Left lung (tissue), 10 donors: ENCODE data around the gene CCL3. TPM values are rescaled to one million over a fixed set of nuclear protein-coding genes. Genes with fewer than 3 reads are reported as not detected.

ENCODE experiments used
- ATAC-seq: fragments of 200-7000 bp; cut with Tn5 transposase; one replicate; pipeline ENCODE4 v1.9.1; 2020; ENCODE audit warnings: moderate library complexity
- DNase-seq, 4 donors: peaks; one replicate each; pipeline ENCODE4 v3.0.0-alpha.2; 2013 to 2020
- H3K27ac ChIP-seq, 2 donors: fragments of 200-600 bp; sonication (generic) in 1 of 2; one replicate each; pipeline versions ENCODE4 v1.5.0 to v1.8.0; 2020 to 2021
- H3K27me3 ChIP-seq, 2 donors: fragments of 200-600 bp; sonication (generic) in 1 of 2; one replicate each; pipeline versions ENCODE4 v1.5.0 to v1.8.0; 2020 to 2021
- H3K36me3 ChIP-seq, 2 donors: fragments of 200-600 bp; sonication (generic) in 1 of 2; one replicate each; pipeline versions ENCODE4 v1.5.0 to v1.8.0; 2020 to 2021
- H3K4me1 ChIP-seq, 2 donors: fragments of 200-600 bp; one replicate each; pipeline ENCODE4 v1.8.0; 2021
- H3K4me3 ChIP-seq, 2 donors: fragments of 200-600 bp; sonication (generic) in 1 of 2; one replicate each; pipeline versions ENCODE4 v1.5.0 to v1.8.0; 2020 to 2021; ENCODE audit warnings: mild to moderate bottlenecking in 1 of 2
- H3K9me3 ChIP-seq, 2 donors: fragments of 200-600 bp; sonication (generic) in 1 of 2; one replicate each; pipeline versions ENCODE4 v1.5.0 to v1.8.0; 2020 to 2021
- CTCF ChIP-seq, 2 donors: fragments of 200-600 bp; sonication (generic) in 1 of 2; IDR thresholded peaks; one replicate each; pipeline versions ENCODE4 v1.5.0 to v1.8.0; 2021; ENCODE audit warnings: antibody characterized with exemption in 2 of 2
- intact Hi-C, 2 donors: fragments of 100-400 bp; cut with DNase I; formaldehyde crosslinking; loops; one replicate each; pipeline versions ENCODE4 v1.11.2 to v1.14.2; 2022
- polyA plus RNA-seq, 6 donors: library from polyadenylated mRNA; unstranded; fragments of 120-200 nt; gene quantifications; one replicate each; pipeline ENCODE4 v1.2.1, GENCODE V29; 2013; ENCODE audit not compliant: insufficient read length in 6 of 6
- total RNA-seq, 2 donors: library from RNA; stranded (reverse); fragmentation: NEBNext Ultra II Directional; extraction: Animal tissue kit (Norgen Biotek cat#: 25700); gene quantifications; one replicate each; pipeline ENCODE4 v1.2.1, GENCODE V29; 2021
- donor health status: DM: no; HTN: yes; CAD: no.
- donor health status: DM: no; HTN: no; CAD: no.

The CCL3 gene
- total and polyA plus RNA-seq, 8 donors = 2.0 to 40.9 (median 10.2) TPM

GRCh38 chr17:36057911-36058310 lies 32.0 kb downstream of the CCL3 start:
- H3K27me3 ChIP-seq = no peaks in the 10 kb centered on the region
- H3K9me3 ChIP-seq = no peaks in the 10 kb centered on the region
- DNase-seq (no peak), ATAC-seq (peak; percentile 34)
- intact Hi-C loops = no loop called here
- TF ChIP-seq CTCF (IDR thresholded peaks at IDR 0.05) = no peak
- peaks cover 0 to 27% of the 10 kb centered on the region in 2 donors for H3K4me1 ChIP-seq
- no peak overlapping the region for H3K4me3 ChIP-seq
- peak overlapping the region in 1 of 2 donors; percentile 26 for H3K27ac ChIP-seq
- H3K36me3 ChIP-seq = no peaks in the 10 kb centered on the region

- DNase-seq = no peak
These were observed 33.9 kb downstream of the CCL3 start for GRCh38 chr17:36055921-36056520.

GRCh38 chr17:36055171-36055570 lies 34.8 kb downstream of the CCL3 start:
- TF ChIP-seq CTCF (IDR thresholded peaks at IDR 0.05) = no peak
- no peak for ATAC-seq
- intact Hi-C loops = no loop called here
- Histone ChIP-seq H3K4me1 (peaks cover 0 to 27% of the 10 kb centered on the region in 2 donors), H3K27me3 (no peaks in the 10 kb centered on the region), H3K36me3 (no peaks in the 10 kb centered on the region), H3K27ac (no peak overlapping the region), H3K9me3 (peaks cover 0 to 21% of the 10 kb centered on the region in 2 donors), H3K4me3 (no peak overlapping the region)
- DNase-seq = no peak

More at GRCh38 chr17:36055921-36056520, 33.9 kb downstream of the CCL3 start:
- Histone ChIP-seq H3K4me3 (no peak overlapping the region), H3K36me3 (no peaks in the 10 kb centered on the region), H3K27ac (no peak overlapping the region), H3K27me3 (no peaks in the 10 kb centered on the region), H3K4me1 (peaks cover 0 to 27% of the 10 kb centered on the region in 2 donors), H3K9me3 (peaks cover 0 to 14% of the 10 kb centered on the region in 2 donors)
- ATAC-seq = no peak
- intact Hi-C loops = no loop called here
- TF ChIP-seq CTCF (IDR thresholded peaks at IDR 0.05) = no peak

GRCh38 chr17:36049643-36050042 lies 40.3 kb downstream of the CCL3 start:
- DNase-seq (no peak), ATAC-seq (no peak)
- Histone ChIP-seq H3K4me3 (no peak overlapping the region), H3K27ac (no peak overlapping the region), H3K36me3 (no peaks in the 10 kb centered on the region), H3K9me3 (peaks cover 0 to 41% of the 10 kb centered on the region in 2 donors), H3K27me3 (no peaks in the 10 kb centered on the region), H3K4me1 (no peaks in the 10 kb centered on the region)
- no peak for TF ChIP-seq CTCF (IDR thresholded peaks at IDR 0.05)
- intact Hi-C loops = no loop called here

- intact Hi-C loops = no loop called here
- no peak for ATAC-seq
- Histone ChIP-seq H3K4me1 (no peaks in the 10 kb centered on the region), H3K27me3 (no peaks in the 10 kb centered on the region), H3K4me3 (no peak overlapping the region), H3K9me3 (peaks cover 0 to 41% of the 10 kb centered on the region in 2 donors), H3K36me3 (no peaks in the 10 kb centered on the region), H3K27ac (no peak overlapping the region)
- TF ChIP-seq CTCF (IDR thresholded peaks at IDR 0.05) = no peak
- no peak for DNase-seq
These were observed 41.9 kb downstream of the CCL3 start for GRCh38 chr17:36048066-36048465.

Other genes with a start within 250 kb of the CCL3 start
- under 1 TPM in 1 of 2 donors, not detected in 1; 0.37 TPM for gene HEATR9, start 221.3 kb downstream of the CCL3 start, total RNA-seq
- under 1 TPM in 4 of 6 donors, not detected in 2; 0.17 to 0.28 (median 0.19) TPM for gene HEATR9, start 221.3 kb downstream of the CCL3 start, polyA plus RNA-seq
- gene CCL5, start 209.8 kb downstream of the CCL3 start, total RNA-seq = 10 to 100 TPM in 1 of 2 donors, 1 to 10 TPM in 1; 5.3 to 12.4 TPM
- 1 to 10 TPM; 2.9 to 5.8 (median 3.7) TPM for gene CCL5, start 209.8 kb downstream of the CCL3 start, polyA plus RNA-seq
- gene RDM1, start 159.4 kb downstream of the CCL3 start, total RNA-seq = 1 to 10 TPM in 1 of 2 donors, not detected in 1; 1.8 TPM
- 1 to 10 TPM; 2.3 to 4.2 (median 2.5) TPM for gene RDM1, start 159.4 kb downstream of the CCL3 start, polyA plus RNA-seq
- not detected for gene LYZL6, start 146.4 kb downstream of the CCL3 start, total RNA-seq
- not detected for gene LYZL6, start 146.4 kb downstream of the CCL3 start, polyA plus RNA-seq
- not detected for gene CCL16, start 108.6 kb downstream of the CCL3 start, total RNA-seq
- gene CCL16, start 108.6 kb downstream of the CCL3 start, polyA plus RNA-seq = 1 to 10 TPM in 3 of 6 donors, under 1 TPM in 3; 0.40 to 1.2 (median 0.97) TPM
- 10 to 100 TPM; 14.2 to 23.3 TPM for gene CCL14, start 103.4 kb downstream of the CCL3 start, total RNA-seq
- gene CCL14, start 103.4 kb downstream of the CCL3 start, polyA plus RNA-seq = 100 to 1,000 TPM in 2 of 6 donors, 10 to 100 TPM in 4; 64.7 to 123 (median 90.9) TPM
- 1 to 10 TPM in 1 of 2 donors, under 1 TPM in 1; 0.23 to 1.3 TPM for gene CCL15, start 88.6 kb downstream of the CCL3 start, total RNA-seq
- under 1 TPM in 4 of 6 donors, not detected in 2; 0.15 to 0.43 (median 0.33) TPM for gene CCL15, start 88.6 kb downstream of the CCL3 start, polyA plus RNA-seq
- 1 to 10 TPM; 6.6 to 9.3 TPM for gene CCL23, start 72.2 kb downstream of the CCL3 start, total RNA-seq
- under 1 TPM in 4 of 6 donors, not detected in 2; 0.32 to 0.52 (median 0.45) TPM for gene CCL23, start 72.2 kb downstream of the CCL3 start, polyA plus RNA-seq
- gene CCL18, start 25.9 kb downstream of the CCL3 start, total RNA-seq = 100 to 1,000 TPM; 227 to 348 TPM
- gene CCL18, start 25.9 kb downstream of the CCL3 start, polyA plus RNA-seq = under 1 TPM in 1 of 6 donors, not detected in 5; 0.20 TPM
- gene CCL4, start 13.7 kb upstream of the CCL3 start, total RNA-seq = 10 to 100 TPM in 1 of 2 donors, 1 to 10 TPM in 1; 6.4 to 62.0 TPM
- 10 to 100 TPM in 1 of 6 donors, 1 to 10 TPM in 4, under 1 TPM in 1; 0.72 to 11.4 (median 5.7) TPM for gene CCL4, start 13.7 kb upstream of the CCL3 start, polyA plus RNA-seq
- gene TBC1D3B, start 86.5 kb upstream of the CCL3 start, total RNA-seq = 1 to 10 TPM; 6.7 to 8.8 TPM
- gene TBC1D3B, start 86.5 kb upstream of the CCL3 start, polyA plus RNA-seq = 10 to 100 TPM; 11.2 to 26.5 (median 17.9) TPM
- gene CCL3L1, start 106.6 kb upstream of the CCL3 start, total RNA-seq = 10 to 100 TPM in 1 of 2 donors, under 1 TPM in 1; 0.38 to 11.7 TPM
- gene CCL3L1, start 106.6 kb upstream of the CCL3 start, polyA plus RNA-seq = 1 to 10 TPM in 4 of 6 donors, under 1 TPM in 2; 0.25 to 5.3 (median 1.8) TPM
- 10 to 100 TPM in 1 of 2 donors, 1 to 10 TPM in 1; 1.9 to 37.6 TPM for gene CCL4L2, start 120.9 kb upstream of the CCL3 start, total RNA-seq
- gene CCL4L2, start 120.9 kb upstream of the CCL3 start, polyA plus RNA-seq = 1 to 10 TPM in 5 of 6 donors, under 1 TPM in 1; 0.81 to 7.6 (median 4.1) TPM
- under 1 TPM; 0.58 to 0.76 TPM for gene TBC1D3I, start 174.4 kb upstream of the CCL3 start, total RNA-seq
- gene TBC1D3I, start 174.4 kb upstream of the CCL3 start, polyA plus RNA-seq = 1 to 10 TPM in 1 of 6 donors, under 1 TPM in 4, not detected in 1; 0.66 to 2.0 (median 0.84) TPM
- gene TBC1D3G, start 233.7 kb upstream of the CCL3 start, total RNA-seq = not detected
- gene TBC1D3G, start 233.7 kb upstream of the CCL3 start, polyA plus RNA-seq = not detected